Stromal cell of bone marrow (primary cell): ENCODE data around the gene WNT2B.

ENCODE experiments used
- DNase-seq: peaks from one replicate; pipeline ENCODE4 v3.0.0-alpha.2; 2012; ENCODE audit warnings: low read depth

Gene WNT2B

DNA sequence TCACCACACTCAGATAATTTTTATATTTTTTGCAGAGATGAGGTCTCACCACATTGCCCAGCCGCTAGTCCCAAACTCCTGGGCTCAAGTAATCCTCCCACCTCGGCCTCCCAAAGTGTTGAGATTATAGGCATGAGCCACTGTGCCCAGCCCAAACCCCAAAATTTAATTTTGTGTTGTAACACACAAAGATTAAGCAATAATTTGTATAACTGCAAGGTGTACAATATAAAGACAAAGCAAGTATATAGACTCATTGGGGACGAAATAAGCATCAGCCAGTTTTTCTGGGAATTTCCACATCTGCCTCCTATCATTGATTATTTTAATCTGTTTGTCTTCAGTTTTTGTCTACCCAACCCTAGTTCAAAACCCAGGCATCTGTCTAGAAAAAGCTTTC lies 67.5 kb downstream of the WNT2B start:
- DNase-seq = no peak
